ENCODE results near the gene LPP. TPM values are rescaled to one million over a fixed set of nuclear protein-coding genes. Genes with fewer than 3 reads are reported as not detected.
"Not testable (repeated sequence)": the region's sequence is repeated elsewhere in the genome, so short reads cannot be mapped to it uniquely, and the experiment has no call there.

Gene LPP
- total RNA-seq, 1 experiment from 2014 or later = 20.2 TPM

GRCh38 chr3:188131023-188131422 lies 22.9 kb upstream of the LPP start:
- not testable (repeated sequence) for DNase-seq (ENCODE audit: low read depth, low spot score)
- in situ Hi-C loops (cut with HindIII; ENCODE audit: low pct_unique_long_range_greater_than_20kb, low sequenced_read_pairs) = loop anchor here (10.0 kb wide), 1 partner anchor 386 kb away; the partner anchor contains the start of gene BCL6

DNA sequence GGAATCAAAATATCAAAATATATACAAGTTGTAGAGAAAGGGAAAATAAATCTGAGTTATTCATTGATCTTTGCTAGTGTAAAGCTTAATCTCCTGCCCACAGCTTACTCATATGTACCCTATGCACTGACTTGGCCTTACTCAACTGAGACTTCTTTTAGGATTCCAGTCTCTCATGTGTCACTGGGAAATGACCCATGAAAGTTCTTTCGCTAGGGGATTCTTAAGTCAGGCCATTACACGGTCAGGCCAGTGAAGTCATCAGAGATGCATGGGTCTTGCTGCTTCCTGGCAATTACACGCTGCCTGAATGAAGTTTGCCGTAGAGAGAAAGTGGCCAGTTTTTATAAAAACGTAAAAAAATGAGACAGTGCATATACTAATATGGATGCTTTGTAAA lies 20.7 kb upstream of the LPP start:
- DNase-seq (ENCODE audit: low read depth, low spot score) = no peak
- in situ Hi-C loops (cut with HindIII; ENCODE audit: low pct_unique_long_range_greater_than_20kb, low sequenced_read_pairs) = loop anchor here (10.0 kb wide), 1 partner anchor 388 kb away; the partner anchor contains the start of gene BCL6

GRCh38 chr3:188133646-188134045 lies 20.3 kb upstream of the LPP start:
- in situ Hi-C loops (cut with HindIII; ENCODE audit: low pct_unique_long_range_greater_than_20kb, low sequenced_read_pairs) = loop anchor here (10.0 kb wide), 1 partner anchor 389 kb away; the partner anchor contains the start of gene BCL6
- DNase-seq (ENCODE audit: low read depth, low spot score) = no peak

DNA sequence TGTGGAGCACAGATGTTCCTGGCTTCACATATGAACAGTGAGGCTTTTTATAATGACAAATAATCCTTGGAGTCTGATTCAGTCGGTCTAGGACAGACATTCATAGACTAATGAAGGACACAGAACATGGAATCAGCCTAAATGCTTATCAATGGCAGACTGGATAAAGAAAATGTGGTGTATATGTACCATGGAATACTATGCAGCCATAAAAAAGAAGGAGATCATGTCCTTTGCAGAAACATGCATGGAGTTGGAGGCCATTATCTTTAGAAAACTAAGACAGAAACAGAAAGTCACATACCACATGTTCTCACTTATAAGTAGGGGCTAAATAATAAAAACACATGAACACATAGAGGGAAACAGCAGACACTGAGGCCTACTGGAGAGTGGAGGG lies 19.9 kb upstream of the LPP start:
- in situ Hi-C loops (cut with HindIII; ENCODE audit: low pct_unique_long_range_greater_than_20kb, low sequenced_read_pairs) = loop anchor here (10.0 kb wide), 1 partner anchor 389 kb away; the partner anchor contains the start of gene BCL6
- DNase-seq (ENCODE audit: low read depth, low spot score) = no peak

- no peak for DNase-seq (ENCODE audit: low read depth, low spot score)
- in situ Hi-C loops (cut with HindIII; ENCODE audit: low pct_unique_long_range_greater_than_20kb, low sequenced_read_pairs) = loop anchor here (10.0 kb wide), 1 partner anchor 390 kb away; the partner anchor contains the start of gene BCL6
These were observed 19.1 kb upstream of the LPP start for GRCh38 chr3:188134856-188135255.

DNA sequence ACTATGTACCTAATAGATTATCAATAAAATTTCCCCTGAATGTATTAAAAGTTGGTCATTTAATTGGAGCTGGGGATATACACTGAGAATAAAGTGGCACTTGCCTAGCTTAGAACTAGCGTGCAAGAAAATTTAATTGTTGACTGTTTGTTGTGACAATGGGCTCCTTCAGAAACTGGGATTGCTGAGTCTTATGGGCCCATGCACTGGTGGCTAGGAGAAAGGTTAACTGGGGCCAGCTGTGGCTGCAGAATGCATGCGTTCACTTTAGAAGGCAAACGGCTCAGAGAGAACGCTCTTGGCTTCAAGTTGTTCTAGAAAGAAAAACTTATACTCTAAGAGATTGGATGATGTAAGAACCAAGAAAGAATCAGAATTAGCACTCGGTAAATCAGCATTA lies 18.7 kb upstream of the LPP start:
- peak; percentile 89 for DNase-seq (ENCODE audit: low read depth, low spot score)
- in situ Hi-C loops (cut with HindIII; ENCODE audit: low pct_unique_long_range_greater_than_20kb, low sequenced_read_pairs) = loop anchor here (10.0 kb wide), 1 partner anchor 390 kb away; the partner anchor contains the start of gene BCL6

DNA sequence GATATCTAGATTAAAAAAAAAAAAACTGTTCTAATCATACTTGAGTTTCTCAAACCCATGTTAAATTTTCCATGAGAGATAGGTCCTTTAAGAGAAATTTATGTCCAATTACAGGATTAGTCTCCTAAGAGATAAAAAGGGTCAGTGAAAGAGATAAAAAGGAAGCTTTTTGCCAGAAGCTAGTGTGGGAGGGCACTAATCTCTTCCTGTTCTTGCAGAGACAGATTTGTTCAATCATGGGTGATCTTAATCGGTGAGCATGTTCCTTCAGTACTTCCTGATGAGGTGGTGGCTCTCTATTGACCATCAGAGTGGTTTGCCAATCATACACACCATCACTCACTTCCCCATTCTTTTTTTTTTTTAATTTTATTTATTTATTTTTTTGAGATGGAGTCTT lies 16.9 kb upstream of the LPP start:
- DNase-seq (ENCODE audit: low read depth, low spot score) = no peak
- in situ Hi-C loops (cut with HindIII; ENCODE audit: low pct_unique_long_range_greater_than_20kb, low sequenced_read_pairs) = loop anchor here (10.0 kb wide), 1 partner anchor 392 kb away; the partner anchor contains the start of gene BCL6

- DNase-seq (ENCODE audit: low read depth, low spot score) = no peak
- in situ Hi-C loops (cut with HindIII; ENCODE audit: low pct_unique_long_range_greater_than_20kb, low sequenced_read_pairs) = loop anchor here (10.0 kb wide), 1 partner anchor 395 kb away; the partner anchor contains the start of gene BCL6
These were observed 14.5 kb upstream of the LPP start for GRCh38 chr3:188139466-188139865.

- in situ Hi-C loops (cut with HindIII; ENCODE audit: low pct_unique_long_range_greater_than_20kb, low sequenced_read_pairs) = no loop called here
- no peak for DNase-seq (ENCODE audit: low read depth, low spot score)
These were observed 7.7 kb upstream of the LPP start for GRCh38 chr3:188146219-188146618.

GRCh38 chr3:188147782-188148181 lies 6.2 kb upstream of the LPP start:
- DNase-seq (ENCODE audit: low read depth, low spot score) = no peak
- in situ Hi-C loops (cut with HindIII; ENCODE audit: low pct_unique_long_range_greater_than_20kb, low sequenced_read_pairs) = no loop called here

GRCh38 chr3:188148318-188148717 lies 5.6 kb upstream of the LPP start:
- DNase-seq (ENCODE audit: low read depth, low spot score) = no peak
- in situ Hi-C loops (cut with HindIII; ENCODE audit: low pct_unique_long_range_greater_than_20kb, low sequenced_read_pairs) = no loop called here

DNA sequence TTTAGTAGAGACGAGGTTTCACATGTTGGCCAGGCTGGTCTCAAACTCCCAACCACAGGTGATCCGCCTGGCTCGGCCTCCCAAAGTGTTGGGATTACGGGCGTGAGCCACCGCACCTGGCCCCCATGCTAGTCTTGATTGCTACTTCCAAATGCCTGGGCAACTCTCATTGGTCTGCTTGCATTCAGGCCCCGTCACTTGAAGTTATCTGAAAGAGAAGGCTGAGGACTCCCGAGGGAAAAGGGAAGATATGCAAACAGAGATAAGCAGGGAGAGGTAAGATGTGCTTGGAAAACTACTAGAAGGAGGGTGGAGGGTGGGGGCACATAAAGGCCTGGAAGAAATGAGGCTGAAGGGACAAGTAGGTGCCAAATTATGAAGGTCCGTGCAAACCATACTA lies 4.4 kb upstream of the LPP start:
- in situ Hi-C loops (cut with HindIII; ENCODE audit: low pct_unique_long_range_greater_than_20kb, low sequenced_read_pairs) = no loop called here
- no peak for DNase-seq (ENCODE audit: low read depth, low spot score)

DNA sequence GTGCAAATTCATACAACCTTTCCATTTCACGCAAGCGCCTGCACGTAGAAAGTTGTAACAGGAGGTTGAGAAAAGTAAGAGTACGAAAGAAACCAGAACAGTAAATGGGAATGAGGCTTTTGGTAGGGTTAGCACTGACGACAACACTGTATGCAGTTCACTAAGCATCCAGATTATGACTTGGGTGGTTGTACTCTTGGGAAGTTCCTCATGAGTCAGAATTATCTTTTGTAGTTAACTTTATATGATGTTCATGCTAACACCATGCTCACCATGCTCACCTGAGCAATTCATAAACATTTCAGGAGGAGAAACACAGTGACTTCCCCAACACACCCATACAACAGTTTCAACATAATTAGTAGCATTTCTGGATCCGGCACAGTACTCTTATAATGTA lies 3.0 kb upstream of the LPP start:
- no peak for DNase-seq (ENCODE audit: low read depth, low spot score)
- in situ Hi-C loops (cut with HindIII; ENCODE audit: low pct_unique_long_range_greater_than_20kb, low sequenced_read_pairs) = no loop called here

DNA sequence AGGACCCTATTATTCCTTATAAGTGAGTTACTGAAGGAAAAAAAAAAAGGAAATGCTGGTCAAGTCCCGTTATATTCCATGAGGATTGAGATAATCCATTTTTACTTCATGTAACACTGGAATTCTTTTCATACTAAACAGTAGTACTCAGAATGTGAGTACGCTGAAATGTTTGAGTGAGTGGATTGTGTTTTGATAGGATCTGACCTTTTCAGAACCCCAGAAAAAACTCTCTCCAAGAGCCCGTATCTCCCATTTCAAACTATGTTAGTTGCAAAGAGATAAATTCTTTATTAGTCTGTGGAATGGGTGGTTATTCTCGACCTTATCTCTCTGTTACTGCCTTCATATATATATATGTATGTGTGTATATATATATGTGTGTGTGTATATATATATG lies 2.5 kb upstream of the LPP start:
- in situ Hi-C loops (cut with HindIII; ENCODE audit: low pct_unique_long_range_greater_than_20kb, low sequenced_read_pairs) = no loop called here
- DNase-seq (ENCODE audit: low read depth, low spot score) = no peak

DNA sequence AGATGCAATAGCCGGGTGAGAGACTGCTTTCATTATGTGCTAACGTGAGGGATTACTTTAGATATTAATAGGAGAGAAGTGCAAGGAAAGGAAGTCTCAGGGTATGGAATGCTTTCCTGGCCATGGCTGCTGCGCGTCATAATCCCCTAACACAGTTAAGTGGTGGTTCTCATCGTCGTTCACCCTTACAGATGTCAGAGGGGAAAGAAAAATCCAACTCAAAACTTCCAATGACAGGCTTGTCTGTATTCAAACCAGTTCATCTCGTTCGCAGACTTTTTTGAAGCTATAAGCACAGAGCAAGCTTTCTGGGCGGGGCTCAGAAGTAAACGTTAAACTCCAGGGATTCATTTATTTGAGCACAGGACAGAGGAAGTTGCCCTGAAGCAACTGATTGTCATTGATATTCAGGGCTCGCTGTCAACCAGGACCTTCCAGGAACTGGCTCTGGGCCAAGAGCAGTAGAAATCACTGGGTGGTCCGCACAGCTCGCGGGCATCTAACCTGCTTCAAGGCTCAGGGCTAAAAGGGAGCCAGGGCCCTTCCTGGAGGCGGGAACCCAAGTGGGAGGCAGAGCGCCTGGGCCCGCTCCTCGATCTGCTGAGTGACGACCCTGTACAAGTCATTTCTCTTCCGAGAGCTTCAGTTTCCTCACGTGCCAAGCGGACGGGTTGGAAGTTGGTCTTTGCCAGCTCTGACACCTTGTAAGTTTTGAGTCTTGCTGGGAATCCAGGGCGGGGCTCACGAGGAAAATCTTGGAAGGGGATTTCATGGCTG lies 1.1 kb upstream of the LPP start:
- DNase-seq (ENCODE audit: low read depth, low spot score) = peak; percentile 44
- in situ Hi-C loops (cut with HindIII; ENCODE audit: low pct_unique_long_range_greater_than_20kb, low sequenced_read_pairs) = no loop called here

DNA sequence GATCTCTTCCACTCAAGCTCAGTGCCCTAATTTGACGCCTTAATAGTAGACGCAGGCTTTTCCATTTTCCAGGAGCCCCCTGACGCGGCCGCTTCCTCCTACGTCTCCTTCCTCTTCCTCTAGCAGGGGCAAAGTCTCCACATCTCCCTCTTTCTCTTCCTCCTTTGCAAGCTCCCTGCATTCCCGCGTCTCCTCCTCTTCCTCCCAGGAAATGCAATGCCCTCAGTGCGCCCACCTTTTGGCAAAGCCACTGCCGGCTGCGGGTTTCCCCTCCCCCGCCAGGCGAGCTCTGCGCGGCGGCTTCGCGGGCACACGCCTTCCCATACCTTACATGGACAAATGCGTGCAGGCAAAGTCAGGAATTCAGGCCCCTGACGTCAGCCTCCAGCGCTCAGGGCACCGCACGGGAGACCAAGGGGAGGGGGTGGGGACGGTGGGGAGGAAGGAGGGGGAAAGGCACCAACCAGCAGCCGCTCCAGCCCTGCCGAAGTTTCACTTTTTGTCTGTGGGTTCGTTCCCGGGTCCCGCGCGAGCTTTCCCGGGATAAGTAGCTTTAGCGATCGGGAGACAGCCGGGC lies 432 bp upstream of the LPP start:
- in situ Hi-C loops (cut with HindIII; ENCODE audit: low pct_unique_long_range_greater_than_20kb, low sequenced_read_pairs) = no loop called here
- peak; percentile 91 for DNase-seq (ENCODE audit: low read depth, low spot score)

DNA sequence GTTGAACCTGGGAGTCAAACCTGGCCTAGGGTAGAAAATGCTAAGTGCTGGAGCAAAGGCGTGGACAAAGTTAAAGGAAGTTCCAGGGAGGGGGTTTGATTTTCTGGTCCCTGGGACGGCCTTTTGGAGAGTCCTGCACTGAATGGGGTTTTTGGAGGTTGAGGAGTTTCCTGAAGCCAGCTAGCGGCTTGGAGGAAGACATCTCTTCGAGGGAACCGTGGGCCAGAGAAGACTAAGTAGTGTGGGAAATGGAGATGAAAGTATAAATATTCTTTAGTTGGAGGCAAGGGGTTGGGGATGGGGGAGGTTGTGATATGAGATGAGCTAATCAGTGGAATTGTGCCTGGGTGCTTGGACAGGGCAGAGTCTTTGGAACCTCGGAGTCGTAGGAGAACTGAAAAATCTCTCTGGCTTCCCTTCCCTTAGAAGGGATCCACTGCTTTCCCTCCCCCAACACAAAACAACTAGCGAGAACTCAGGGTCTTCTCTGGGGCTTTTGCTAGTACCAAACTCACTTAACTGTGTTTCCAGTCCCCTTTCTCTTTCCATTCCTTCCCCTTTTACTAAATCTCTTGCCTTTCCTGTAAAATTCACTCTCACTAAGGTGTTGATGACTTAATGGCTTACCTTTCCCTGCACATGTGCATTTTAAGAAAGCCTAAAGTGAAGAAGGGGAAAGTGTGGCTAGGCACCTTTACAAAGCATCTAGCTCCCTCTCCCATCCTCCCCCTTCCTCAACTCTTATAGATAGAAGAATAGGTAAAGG lies 1.0 kb downstream of the LPP start:
- no peak for DNase-seq (ENCODE audit: low read depth, low spot score)
- in situ Hi-C loops (cut with HindIII; ENCODE audit: low pct_unique_long_range_greater_than_20kb, low sequenced_read_pairs) = no loop called here

DNA sequence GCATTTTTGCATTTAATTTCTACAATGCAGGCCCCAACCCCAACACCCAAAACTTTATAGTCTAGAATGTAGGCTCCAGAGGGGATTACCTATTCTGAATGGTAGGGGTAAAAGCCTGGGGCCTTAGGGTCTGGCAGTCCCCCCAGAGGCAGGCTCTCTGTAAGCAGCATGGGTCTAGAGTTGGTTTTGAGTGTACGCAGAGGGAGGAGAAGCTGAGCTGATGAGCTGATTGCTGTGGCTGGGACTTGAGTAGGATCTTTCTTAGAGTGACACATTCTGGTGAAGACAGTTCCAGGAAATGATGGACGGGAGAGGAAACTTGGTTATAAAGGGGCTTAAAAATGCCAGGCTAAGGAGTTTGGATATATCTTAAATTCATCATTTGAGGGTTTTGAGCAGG lies 2.1 kb downstream of the LPP start:
- in situ Hi-C loops (cut with HindIII; ENCODE audit: low pct_unique_long_range_greater_than_20kb, low sequenced_read_pairs) = no loop called here
- no peak for DNase-seq (ENCODE audit: low read depth, low spot score)

All from SK-MEL-5 (cell line).